Stimulated activated CD8-positive, alpha-beta memory T cell treated with anti-CD3 and anti-CD28 coated beads, Interleukin-15, amount 100 ng/mL, for 1 hour (primary cell): Measurements from ENCODE around the gene SH3BP4.

Experiments used
- DNase-seq: peaks from one replicate; pipeline ENCODE4 v3.0.0-alpha.2; 2020; ENCODE audit warnings: low read depth

Gene SH3BP4

GRCh38 chr2:234951664-234952269 is at the start of gene SH3BP4:
TSS of gene SH3BP4 (plus strand) at chr2:234952017. CDS start at chr2:235035003, 82,986 bp downstream.
- DNase-seq, result no peak

DNA sequence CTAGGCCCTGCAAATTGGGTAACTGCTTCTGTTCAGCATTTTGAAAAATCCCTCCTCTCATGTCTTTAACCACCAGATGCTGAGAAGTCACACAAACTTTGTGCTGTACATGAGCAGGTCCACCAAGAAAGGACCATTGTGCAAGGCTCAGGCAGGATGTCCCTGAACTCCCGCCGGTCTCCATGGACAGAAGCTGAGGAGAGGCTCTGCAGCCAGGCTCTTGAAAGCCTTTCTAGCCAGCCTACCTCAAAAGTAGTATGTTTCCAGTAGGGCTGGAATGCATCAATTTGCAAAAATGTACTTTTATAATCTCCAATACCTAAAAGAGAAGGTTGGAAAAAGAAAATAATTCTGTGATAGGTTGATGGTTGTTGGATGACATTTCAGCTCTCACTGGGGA is 47.0 kb upstream of the SH3BP4 start:
- no peak for DNase-seq

GRCh38 chr2:234905547-234906265 is 46.1 kb upstream of the SH3BP4 start:
- DNase-seq, result no peak

DNA sequence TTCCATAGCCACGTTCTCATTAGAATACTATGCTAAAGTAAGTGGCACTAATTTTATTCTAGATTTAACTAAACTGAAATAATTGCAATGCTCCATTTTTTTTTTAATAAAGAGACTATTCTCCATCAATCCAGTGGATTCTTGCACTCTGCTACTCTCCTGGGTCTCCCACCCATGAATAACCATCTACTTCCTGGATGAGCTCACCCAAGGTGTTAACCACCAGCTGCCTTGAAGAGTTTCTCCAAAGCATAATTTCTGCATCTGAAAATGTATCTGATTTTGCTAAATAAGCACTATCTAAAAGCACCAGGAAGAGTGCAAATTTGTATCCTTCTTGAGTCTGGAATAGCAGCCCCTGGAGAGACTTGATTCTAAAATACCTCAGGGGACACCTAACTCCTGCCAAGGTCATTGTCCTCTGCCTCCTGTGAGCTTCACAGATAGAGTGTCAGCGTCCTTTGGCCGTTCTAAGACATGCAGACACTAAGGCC is 41.6 kb upstream of the SH3BP4 start:
- DNase-seq, result no peak

- DNase-seq, result no peak
These were observed 40.5 kb upstream of the SH3BP4 start for GRCh38 chr2:234911271-234911670.

DNA sequence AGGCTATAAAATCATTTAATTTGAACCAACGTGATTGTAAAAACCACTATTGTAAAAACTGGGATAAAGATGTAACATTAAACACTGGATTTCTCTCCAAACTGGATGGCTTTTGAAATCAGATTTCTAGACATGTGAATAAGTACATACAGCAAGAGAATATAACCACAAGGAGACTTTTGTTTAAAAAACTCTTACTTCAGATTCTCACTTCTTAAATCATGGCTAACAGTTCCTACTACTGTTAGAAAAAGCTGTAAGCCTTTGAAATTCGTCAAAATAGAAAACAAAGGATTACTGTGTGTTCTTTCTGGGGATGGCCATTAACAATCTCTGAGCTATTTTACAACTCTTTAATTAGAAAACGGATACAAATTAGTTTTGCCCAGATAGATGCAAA is 39.4 kb upstream of the SH3BP4 start:
- no peak for DNase-seq

DNA sequence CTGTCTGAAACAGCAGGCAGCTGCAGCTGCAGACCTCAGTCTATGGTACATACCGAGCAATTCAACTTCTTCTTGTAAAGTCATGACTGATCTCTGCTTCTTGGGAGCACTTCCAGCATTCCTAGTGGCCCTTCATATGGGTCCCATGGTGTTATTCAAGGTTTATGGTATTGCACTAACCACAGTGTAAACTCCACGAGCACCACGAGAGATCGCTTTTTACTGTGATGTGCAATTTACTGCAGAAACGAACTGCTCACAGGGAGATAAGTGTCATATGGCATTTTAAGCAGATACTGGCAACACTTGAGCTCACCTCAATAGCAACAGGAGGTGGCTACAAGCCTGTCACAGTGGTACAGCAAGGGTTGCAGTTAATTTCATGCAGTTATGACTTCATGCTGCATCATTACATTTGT is 38.6 kb upstream of the SH3BP4 start:
- DNase-seq, result no peak

- no peak for DNase-seq
These were observed 37.3 kb upstream of the SH3BP4 start for GRCh38 chr2:234914371-234915154.

DNA sequence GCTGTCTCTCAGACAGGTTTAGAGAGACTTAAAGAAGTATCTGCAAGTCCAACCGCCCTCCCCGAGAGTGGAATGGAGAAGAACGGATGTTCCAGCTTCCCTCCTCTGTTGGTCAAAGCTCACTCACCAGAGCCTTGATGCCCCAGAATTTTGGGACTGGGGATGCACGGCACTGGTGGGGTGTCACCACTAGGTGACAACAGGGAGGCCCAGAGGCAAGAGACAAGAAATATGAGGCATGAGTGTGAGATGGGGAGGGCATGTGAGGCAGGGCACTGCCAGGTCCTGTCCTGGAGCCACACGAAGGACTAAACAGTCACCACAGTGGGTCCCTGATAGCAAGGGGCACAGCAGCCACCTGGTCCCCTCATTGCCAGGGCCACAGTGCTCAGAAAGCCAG is 35.1 kb upstream of the SH3BP4 start:
- DNase-seq, result no peak

GRCh38 chr2:234917211-234917975 is 34.4 kb upstream of the SH3BP4 start:
- no peak for DNase-seq

GRCh38 chr2:234919711-234920110 is 32.1 kb upstream of the SH3BP4 start:
- DNase-seq, result no peak

DNA sequence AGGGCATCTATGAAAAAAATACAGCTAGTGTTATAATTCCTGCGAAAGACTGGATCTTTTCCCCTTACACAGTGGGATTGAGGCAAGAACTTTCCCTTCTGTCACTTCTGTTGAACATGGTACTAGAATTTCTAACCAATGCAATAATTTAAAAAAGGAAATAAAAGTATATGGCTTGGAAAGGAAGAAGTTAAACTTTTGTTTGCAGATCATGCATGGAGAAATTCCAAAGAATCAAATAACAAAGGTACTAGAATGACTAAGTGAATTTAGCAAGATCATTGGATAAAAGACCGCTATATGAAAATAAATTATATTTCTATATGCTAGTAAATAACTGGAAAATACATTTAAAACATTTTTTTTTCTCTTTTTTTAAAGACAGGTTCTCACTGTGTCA is 31.0 kb upstream of the SH3BP4 start:
- DNase-seq, result no peak

DNA sequence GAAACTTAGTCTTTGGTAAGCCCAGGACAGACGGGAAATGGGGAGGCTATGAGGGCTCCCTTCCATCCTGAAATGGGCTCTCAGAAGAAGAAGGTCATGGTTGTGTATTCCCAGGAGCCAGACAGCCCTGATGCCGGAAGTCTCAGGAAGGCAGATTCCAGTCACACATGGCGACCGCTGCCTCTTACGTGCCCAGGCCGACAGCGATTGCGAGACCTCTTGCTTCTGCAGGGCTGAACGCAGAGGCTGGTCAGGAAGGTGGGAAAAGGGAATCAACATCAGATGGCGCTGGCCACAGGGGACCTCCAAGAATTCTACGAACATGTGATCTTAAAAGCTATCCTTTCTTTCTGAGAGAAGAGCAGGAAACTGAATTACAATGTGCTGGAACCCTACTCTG is 22.8 kb upstream of the SH3BP4 start:
- no peak for DNase-seq

- DNase-seq, result no peak
These were observed 21.4 kb upstream of the SH3BP4 start for GRCh38 chr2:234930397-234930796.

DNA sequence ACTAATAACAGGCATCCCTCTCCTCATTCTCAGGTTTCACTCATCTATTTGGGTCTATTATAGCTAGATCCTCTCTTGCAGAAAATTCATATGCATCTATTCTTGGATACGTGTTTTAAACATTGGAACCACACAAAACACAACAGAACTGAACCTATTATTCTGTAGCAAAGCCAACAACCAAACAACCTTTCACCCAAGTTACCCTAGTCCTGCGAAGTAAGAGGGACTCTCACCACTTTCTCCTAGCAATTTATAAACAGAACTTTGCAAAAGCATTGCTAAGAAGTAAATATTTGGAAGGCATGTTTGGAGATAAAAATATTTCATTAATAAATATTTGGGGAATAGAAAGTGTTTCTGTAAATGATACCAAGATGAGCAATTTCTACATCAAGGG is 20.4 kb upstream of the SH3BP4 start:
- DNase-seq, result no peak

DNA sequence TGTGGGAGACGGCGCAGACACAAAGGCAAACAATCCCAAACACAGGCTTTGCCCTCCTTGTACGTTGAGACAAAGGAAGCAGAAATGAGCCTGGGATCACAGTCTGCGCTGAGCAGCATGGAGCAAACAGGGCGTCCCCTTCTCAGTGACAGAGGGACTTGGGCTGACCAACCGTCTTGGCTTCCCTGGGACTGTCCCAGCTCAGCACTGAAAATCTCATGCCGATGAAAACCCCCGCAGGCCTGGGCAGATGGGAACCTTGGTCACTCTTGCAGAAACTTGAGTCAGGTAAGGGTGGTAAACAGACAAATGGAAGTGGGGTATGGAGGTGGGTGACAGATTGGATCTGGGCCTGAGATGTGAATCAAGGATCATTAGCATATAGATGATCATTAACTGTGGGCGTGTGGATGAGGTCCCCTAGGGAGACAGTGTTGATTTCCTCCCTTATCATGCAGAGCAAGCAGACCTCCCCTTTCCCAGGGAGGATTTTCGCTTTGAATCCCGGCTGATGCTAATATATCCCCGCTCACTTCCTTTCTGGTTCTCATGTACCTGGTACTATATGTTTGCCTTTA is 19.1 kb upstream of the SH3BP4 start:
- DNase-seq, result no peak

DNA sequence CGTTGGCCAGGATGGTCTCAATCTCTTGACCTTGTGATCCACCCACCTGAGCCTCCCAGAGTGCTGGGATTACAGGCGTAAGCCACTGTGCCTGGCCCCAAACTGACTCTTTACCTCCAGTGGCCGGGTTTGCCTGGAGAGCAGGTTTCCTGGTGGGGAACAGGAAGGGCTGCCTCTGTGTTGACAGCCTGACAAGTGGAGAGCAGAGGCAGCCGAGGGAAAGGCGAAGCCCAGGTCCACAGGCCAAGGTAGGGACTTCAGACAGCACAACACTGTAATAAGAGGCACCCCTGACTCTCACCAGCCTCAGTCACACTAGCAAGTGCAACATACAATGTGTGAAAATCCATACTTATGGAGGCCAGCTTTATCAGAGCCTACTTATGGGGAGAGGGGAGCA is 16.5 kb upstream of the SH3BP4 start:
- DNase-seq, result no peak

DNA sequence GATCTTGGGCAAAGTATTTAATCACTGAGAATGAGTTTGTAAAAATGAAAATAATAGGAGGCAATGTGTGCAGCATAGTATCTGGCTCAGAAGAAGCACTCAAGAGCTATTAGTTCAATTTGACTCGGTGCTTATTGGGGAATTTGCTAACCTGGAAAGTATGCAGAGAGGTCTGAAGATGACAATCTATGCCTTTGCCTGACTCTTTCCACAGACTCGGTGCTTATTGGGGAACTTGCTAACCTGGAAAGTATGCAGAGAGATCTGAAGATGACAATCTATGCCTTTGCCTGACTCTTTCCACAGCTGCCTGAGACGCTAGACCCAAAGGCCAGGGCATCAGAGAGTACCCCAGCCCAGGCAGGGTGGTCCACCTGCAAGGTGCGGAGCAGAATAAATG is 12.2 kb upstream of the SH3BP4 start:
- DNase-seq, result no peak

- DNase-seq, result no peak
These were observed 11.8 kb upstream of the SH3BP4 start for GRCh38 chr2:234939996-234940395.

GRCh38 chr2:234940527-234940926 is 11.3 kb upstream of the SH3BP4 start:
- DNase-seq, result no peak

GRCh38 chr2:234945339-234945873 is 6.4 kb upstream of the SH3BP4 start:
- DNase-seq, result no peak

GRCh38 chr2:234947556-234947955 is 4.3 kb upstream of the SH3BP4 start:
- DNase-seq, result no peak
